Calu3 (cell line): Measurements from ENCODE around the gene THADA. TPM values are rescaled to one million over a fixed set of nuclear protein-coding genes. Genes with fewer than 3 reads are reported as not detected.

Experiments
- BruUV-seq: library from RNA; stranded (reverse); fragments of 400-500 nt; replicated peaks from 2 replicates; lab custom pipeline; 2021; lab: Mats Ljungman, UMichigan
- CTCF ChIA-PET: fragments of 300-600 bp; sonication (Branson Sonifier 250); formaldehyde crosslinking; loops from one replicate; lab custom pipeline; 2022; ENCODE audit warnings: antibody characterized with exemption; lab: Charles Lee
- DNase-seq: peaks from one replicate; pipeline ENCODE4 v3.0.0; 2022
- H3K27ac Mint-ChIP-seq: one replicate; pipeline ENCODE4 v1.8.0; 2022; ENCODE audit warnings: mixed read lengths; ENCODE audit not compliant: unreplicated experiment
- H3K27me3 Mint-ChIP-seq: one replicate; pipeline ENCODE4 v1.8.0; 2022; ENCODE audit warnings: mixed read lengths; ENCODE audit not compliant: unreplicated experiment
- H3K36me3 Mint-ChIP-seq: one replicate; pipeline ENCODE4 v1.8.0; 2022; ENCODE audit warnings: mild to moderate bottlenecking, moderate library complexity, mixed read lengths; ENCODE audit not compliant: insufficient read depth, unreplicated experiment
- H3K4me1 Mint-ChIP-seq: one replicate; pipeline ENCODE4 v1.8.0; 2022; ENCODE audit warnings: mild to moderate bottlenecking, low read depth, mixed read lengths; ENCODE audit not compliant: unreplicated experiment
- H3K4me3 Mint-ChIP-seq: one replicate; pipeline ENCODE4 v1.8.0; 2022; ENCODE audit warnings: mild to moderate bottlenecking, low read depth, moderate library complexity, mixed read lengths; ENCODE audit not compliant: unreplicated experiment
- H3K9me3 Mint-ChIP-seq: one replicate; pipeline ENCODE4 v1.8.0; 2022; ENCODE audit warnings: low read depth, mixed read lengths; ENCODE audit not compliant: unreplicated experiment
- intact Hi-C: fragments of 100-400 bp; cut with micrococcal nuclease; formaldehyde crosslinking; loops from one replicate; pipeline ENCODE4 v1.10.0; 2022; ENCODE audit not compliant: unreplicated experiment
- total RNA-seq: library from RNA; stranded (reverse); gene quantifications from 2 replicates; pipeline ENCODE4 v1.2.3, GENCODE V29; 2022
- TF ChIP-seq, protein P1 (sequence below): fragments of 200-600 bp; IDR thresholded peaks from one replicate; pipeline ENCODE4 v1.8.0; 2022; ENCODE audit warnings: antibody characterized with exemption; ENCODE audit not compliant: unreplicated experiment

The THADA gene
- total RNA-seq, 1 experiment from 2014 or later: 35.5 TPM

DNA sequence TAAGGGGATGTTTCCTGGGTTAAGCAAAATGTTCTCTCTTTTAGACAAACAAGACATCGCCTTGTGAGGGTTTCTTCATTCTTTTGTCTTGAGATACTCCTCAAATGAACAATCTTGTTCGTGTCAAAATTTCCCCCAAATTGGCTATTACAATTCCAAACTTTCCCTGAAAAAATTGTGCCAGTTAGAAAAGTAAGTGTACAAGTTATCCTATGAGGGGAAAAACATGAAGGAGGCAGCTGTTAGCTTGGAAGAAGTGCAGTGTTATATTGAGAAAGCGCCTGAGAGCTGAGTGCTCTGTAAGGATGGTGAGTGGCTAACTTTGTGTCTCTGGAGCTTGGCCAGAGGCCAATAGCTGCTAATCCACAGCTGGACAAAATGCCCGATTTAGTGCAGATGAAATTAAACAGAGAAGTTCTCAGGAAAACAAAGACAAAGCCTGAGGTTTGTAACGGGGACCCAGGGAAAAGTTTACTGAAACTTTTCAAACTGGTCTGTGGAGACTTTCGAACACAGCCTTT, 27.2 kb upstream of the THADA start:
- TF ChIP-seq, protein P1, sequence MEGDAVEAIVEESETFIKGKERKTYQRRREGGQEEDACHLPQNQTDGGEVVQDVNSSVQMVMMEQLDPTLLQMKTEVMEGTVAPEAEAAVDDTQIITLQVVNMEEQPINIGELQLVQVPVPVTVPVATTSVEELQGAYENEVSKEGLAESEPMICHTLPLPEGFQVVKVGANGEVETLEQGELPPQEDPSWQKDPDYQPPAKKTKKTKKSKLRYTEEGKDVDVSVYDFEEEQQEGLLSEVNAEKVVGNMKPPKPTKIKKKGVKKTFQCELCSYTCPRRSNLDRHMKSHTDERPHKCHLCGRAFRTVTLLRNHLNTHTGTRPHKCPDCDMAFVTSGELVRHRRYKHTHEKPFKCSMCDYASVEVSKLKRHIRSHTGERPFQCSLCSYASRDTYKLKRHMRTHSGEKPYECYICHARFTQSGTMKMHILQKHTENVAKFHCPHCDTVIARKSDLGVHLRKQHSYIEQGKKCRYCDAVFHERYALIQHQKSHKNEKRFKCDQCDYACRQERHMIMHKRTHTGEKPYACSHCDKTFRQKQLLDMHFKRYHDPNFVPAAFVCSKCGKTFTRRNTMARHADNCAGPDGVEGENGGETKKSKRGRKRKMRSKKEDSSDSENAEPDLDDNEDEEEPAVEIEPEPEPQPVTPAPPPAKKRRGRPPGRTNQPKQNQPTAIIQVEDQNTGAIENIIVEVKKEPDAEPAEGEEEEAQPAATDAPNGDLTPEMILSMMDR: no peak
- CTCF ChIA-PET: interaction anchor here (1.4 kb wide), 1 partner anchor 13 kb away, joined by 3 read pairs; no protein-coding TSS in a partner anchor
- Mint-ChIP-seq H3K36me3 (no peaks in the 10 kb centered on the region), H3K27ac (no peak overlapping the region), H3K9me3 (no peaks in the 10 kb centered on the region), H3K27me3 (no peaks in the 10 kb centered on the region), H3K4me1 (no peaks in the 10 kb centered on the region), H3K4me3 (no peak overlapping the region)
- BruUV-seq: no TSS peak
- intact Hi-C loops: no loop called here
- no peak for DNase-seq

DNA sequence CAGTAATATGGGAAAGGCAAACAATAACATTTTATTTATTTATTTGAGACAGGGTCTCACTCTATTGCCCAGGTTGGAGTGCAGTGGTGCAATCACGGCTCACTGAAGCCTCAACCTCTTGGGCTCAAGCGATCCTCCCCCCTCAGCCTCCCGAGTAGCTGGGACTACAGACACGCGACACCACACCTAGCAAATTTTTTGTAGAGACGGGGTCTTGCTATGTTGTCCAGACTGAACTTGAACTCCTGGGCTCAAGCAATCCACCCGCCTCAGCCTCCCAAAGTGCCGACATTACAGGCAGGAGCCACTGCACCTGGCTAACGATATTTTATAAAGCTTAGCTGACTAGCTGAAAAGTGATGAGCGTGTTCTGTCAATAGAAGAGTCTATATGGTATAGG, 23.7 kb upstream of the THADA start:
- Mint-ChIP-seq H3K36me3 (no peaks in the 10 kb centered on the region), H3K4me3 (no peak overlapping the region), H3K27me3 (no peaks in the 10 kb centered on the region), H3K27ac (no peak overlapping the region), H3K4me1 (no peaks in the 10 kb centered on the region), H3K9me3 (no peaks in the 10 kb centered on the region)
- CTCF ChIA-PET: interaction anchor here (0.7 kb wide), 1 partner anchor 42 kb away, joined by 4 read pairs; no protein-coding TSS in a partner anchor
- intact Hi-C loops: loop anchor here (10.0 kb wide), 1 partner anchor 135 kb away; no protein-coding TSS in a partner anchor
- TF ChIP-seq, protein P1: no peak
- DNase-seq: no peak
- BruUV-seq: no TSS peak

DNA sequence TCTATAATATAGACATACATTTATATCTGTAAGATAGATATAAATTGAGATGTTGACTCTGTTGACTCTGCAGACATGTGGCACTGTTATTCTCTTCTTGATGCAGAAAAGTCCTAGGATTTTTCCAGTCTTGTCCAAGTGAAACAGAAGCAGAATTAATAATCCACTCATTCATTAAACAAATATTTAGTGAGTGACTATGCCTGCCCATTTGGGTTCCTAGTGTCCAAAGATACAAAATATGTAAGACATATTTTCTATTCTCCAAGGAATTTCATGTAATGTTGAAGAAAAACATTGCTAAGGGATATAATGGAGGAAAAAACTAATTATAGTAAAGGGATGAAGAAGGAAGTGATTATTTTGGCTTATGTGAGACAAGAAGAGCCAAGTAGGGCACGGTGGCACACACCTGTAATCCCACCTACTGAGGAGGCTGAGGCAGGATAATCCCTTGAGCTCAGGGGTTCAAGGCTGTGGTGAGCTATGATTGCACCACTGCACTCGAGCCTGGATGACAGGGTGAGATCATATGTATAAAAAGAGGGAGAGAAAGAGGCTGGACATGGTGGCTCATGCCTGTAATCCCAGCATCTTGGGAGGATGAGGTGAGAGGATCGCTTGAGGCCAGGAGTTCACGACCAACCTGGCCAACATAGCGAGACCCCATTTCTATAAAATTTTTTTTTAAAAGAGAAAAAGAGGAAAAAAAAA, 21.3 kb upstream of the THADA start:
- TF ChIP-seq, protein P1: no peak
- BruUV-seq: no TSS peak
- H3K36me3 Mint-ChIP-seq: no peaks in the 10 kb centered on the region
- CTCF ChIA-PET: no interaction called here
- intact Hi-C loops: loop anchor here (10.0 kb wide), 1 partner anchor 138 kb away; no protein-coding TSS in a partner anchor
- peaks cover 7% of the 10 kb centered on the region for H3K4me1 Mint-ChIP-seq
- no peak for DNase-seq
- no peaks in the 10 kb centered on the region for H3K27me3 Mint-ChIP-seq
- no peak overlapping the region for H3K27ac Mint-ChIP-seq
- H3K9me3 Mint-ChIP-seq: no peaks in the 10 kb centered on the region
- no peak overlapping the region for H3K4me3 Mint-ChIP-seq

DNA sequence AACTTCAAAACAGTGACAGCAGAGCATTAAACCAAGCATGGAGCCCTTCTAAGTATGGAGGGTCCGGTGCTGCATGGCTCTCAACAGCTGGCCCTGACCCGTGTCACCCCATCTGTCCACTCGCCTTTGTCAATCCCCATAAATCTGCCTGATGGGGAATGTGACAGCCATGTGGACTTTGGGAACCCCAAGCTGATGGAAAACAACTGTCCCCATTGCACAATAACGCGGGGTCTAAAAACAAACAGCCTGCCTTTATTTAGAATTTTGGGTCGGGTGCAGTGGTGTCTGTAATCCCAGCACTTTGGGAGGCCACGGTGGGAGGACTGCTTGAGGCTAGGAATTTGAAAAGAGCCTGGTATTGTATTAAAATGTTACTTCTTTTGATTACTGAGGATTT, 17.1 kb upstream of the THADA start:
- no peak overlapping the region for H3K27ac Mint-ChIP-seq
- peaks cover 10% of the 10 kb centered on the region for H3K4me1 Mint-ChIP-seq
- CTCF ChIA-PET: interaction anchor here (0.5 kb wide), 1 partner anchor 80 kb away, joined by 6 read pairs; no protein-coding TSS in a partner anchor
- intact Hi-C loops: loop anchor here (10.0 kb wide), 1 partner anchor 142 kb away; no protein-coding TSS in a partner anchor
- no peaks in the 10 kb centered on the region for H3K36me3 Mint-ChIP-seq
- H3K27me3 Mint-ChIP-seq: no peaks in the 10 kb centered on the region
- TF ChIP-seq, protein P1: no peak
- no TSS peak for BruUV-seq
- no peak for DNase-seq
- no peak overlapping the region for H3K4me3 Mint-ChIP-seq
- no peaks in the 10 kb centered on the region for H3K9me3 Mint-ChIP-seq
